Pulmonary artery endothelial cell (primary cell): Measurements from ENCODE around the gene CCDC82. TPM values are rescaled to one million over a fixed set of nuclear protein-coding genes. Genes with fewer than 3 reads are reported as not detected.

ENCODE experiments used
- DNase-seq: peaks from one replicate; pipeline ENCODE4 v3.0.0-alpha.2; 2011; ENCODE audit warnings: low read depth, low spot score
- total RNA-seq: library from RNA; depleted of rRNA; stranded (reverse); fragments of >200 nt; gene quantifications from 2 replicates; pipeline ENCODE4 v1.2.3, GENCODE V29; 2014

The CCDC82 gene
- total RNA-seq, 1 donor from 2014 or later: 16.2 TPM

DNA sequence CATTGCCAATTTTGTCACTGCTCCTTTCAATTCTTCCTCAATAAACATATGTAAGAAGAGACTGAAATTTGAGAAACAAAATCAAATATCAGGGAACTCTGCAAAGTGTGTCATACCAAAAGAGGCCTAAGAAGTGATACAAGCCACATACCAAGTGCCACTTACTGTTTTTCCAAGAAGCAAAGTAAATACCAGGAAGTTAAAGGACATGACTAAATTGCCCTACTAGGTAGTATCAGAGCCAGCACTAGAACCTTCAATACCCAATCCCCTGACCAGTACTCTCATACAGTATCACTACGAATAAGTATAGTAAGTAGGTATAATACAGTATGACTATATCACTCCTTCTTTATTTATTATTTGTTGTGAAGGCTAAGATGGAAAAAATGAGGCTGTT is 60.3 kb downstream of the CCDC82 start:
- DNase-seq: no peak

DNA sequence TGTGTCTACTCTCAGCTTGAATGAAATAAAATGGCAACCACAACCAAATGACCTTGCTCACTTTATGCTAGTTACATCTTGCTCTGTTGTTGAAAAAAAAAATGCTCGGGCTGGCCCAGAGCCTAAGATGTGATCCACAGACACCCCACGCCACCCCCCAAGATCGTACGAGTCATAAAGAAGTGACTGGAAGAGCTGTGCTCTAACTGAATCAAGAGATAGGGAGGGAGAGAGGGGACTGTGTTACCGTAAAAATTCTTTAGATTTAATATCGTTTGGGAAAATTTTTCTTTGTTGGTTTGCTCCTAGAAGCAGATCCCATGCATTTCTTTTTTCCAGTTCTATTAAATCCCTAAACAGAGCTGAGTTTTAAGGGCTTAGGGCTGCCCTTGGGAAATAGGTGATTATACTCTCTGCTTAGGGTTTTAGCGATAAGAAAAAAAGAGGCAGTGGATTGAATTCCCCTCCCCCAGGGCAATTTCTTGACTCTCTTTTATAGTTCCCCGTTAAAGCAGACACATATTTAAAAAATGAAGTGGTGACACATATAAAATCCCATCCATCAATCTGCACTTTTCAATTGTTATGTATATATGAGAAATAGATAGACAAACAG is 61.2 kb downstream of the CCDC82 start:
- DNase-seq: no peak

DNA sequence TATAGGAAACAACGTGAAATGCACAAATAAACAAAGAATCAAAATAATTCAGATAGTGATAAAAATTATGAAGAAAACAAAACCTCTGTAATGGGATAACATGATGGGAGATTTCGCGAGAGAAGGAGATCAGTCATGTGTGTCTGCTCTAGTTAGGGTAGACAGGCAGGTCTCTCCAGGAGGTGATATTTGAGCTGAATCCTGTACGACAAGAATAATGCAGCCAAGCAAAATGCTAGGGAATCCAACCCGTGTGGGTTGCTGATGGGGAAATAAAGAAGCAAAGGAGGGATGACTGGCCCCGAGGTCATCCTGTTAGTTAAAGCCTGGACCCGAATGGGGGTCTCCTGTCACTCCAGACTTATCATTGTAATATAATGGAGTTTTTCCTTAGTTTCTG is 62.8 kb downstream of the CCDC82 start:
- DNase-seq: no peak

DNA sequence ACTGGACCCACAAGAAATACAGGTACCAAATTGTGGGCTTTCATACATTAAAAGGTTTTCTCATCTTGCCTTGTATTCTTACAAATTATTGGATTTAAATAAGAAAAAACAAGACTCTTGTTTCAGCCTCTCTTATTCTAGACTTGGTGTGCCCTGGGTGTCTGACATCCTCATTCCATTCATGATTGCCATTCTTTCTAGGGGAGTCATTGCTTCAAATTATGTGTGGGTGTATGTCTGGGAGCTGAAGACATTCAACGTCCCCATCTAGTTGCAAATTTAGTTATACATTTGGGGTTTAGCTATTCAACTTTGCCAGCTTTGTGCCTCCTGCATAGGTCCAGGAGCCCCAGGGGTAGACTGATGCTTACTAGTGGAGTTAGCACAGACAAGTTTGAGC is 64.8 kb downstream of the CCDC82 start:
- DNase-seq: no peak

DNA sequence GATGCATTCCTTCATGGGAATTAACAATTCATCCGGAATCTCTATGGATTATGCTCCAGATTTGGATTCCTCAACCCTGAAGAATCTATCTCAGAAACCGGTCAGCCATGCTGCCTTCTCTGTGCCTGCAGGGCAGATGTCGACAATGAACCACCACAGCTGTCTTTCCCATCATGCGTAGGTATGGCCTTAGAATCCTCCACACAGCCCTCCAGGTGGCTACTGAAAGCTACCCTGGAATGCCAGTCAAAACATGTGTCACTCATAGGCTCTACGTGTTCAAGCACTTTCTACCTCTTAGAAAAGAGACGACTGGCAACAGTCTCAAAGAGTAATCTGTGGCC is 66.1 kb downstream of the CCDC82 start:
- DNase-seq: no peak

DNA sequence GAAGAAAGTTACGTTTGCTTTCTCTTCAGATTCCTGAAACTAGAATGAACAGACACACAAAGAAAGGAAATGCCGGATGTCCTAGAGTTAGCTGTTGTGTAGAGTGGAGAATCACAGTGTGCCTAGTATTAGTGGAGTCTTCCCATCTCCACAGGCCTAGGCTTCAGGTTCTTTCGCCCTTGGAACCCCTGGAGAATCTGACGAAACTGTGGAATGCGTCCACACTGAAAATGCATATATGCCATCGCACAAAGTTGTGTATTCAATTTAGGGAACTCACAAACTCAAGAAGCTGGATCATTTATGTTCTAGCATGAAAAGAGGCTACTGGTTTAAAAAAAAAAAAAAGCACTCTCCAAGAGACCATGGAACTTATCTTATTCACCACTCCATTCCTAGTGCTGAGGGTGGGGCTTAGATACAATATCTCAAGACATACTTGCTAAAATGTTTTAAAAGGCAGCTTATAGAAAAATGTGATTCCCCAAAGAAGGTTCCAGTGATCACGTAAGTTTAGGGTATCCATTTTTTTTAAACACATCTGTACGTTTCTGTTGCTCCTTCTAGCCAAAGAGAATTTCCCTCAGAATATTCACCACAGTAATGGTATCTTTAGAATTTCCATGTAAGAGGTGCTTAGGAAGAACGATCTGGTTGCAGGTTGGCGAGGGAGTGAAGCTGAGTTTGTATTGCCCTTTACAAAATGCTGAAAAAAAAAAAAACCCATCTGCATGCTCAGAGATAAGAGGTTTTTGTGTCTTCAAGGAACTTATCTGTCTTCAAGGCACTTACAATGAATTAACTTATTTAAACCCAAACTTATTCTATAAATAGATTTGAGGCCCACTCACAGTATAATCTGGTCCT is 66.7 kb downstream of the CCDC82 start:
- no peak for DNase-seq

DNA sequence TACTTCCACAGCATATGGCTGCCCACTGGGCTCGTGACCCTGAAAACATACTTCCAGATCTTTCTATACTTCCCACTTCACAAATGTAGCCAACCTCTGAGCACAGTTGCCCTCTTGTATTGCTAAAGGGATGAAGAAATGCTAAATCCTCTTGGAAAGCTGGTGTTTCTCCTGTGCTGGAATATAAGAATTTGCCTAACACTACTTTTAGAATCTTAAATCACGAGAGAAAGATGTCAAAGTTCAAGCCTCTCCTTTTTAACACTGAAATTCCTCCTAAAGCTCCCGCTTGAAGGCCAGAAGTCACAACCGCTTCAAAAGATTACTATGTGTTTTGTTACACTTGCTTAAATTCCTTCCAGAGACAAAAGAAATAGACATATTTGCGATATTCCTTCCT is 68.6 kb downstream of the CCDC82 start:
- DNase-seq: no peak

DNA sequence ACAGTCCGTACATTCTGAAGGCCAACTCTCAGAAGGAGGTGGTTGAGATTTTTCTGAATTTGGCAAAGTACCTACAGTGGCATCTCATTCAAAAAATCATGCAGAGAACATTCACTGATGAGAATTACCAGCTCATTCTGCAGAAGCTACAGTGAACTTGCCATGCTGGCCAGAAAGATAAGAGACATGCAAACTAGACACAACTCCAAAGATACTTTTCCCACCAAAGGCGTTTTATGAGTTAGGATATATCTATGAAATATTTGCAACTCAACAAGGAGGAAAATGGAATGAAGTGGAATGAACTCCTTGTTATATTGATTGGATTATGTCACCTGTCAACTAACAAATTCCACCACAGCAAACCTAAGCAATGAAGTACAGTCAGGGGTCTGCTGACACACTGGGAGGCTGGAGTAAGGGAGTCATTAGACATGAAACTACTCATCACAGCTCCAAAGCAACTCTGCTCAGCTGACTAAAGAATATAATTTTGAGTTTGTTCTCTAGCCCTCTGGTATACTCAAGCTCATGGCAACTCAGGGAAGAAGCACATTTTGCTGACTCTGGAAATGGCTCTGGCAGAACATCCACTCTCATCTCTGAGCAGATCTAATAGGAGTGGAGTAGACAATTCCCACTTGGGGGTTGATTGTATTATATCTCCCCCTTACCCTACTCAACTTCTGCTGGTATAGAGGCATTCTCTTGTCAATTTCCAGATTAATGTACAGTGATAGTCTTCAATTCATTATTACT is 69.6 kb downstream of the CCDC82 start:
- DNase-seq: no peak

DNA sequence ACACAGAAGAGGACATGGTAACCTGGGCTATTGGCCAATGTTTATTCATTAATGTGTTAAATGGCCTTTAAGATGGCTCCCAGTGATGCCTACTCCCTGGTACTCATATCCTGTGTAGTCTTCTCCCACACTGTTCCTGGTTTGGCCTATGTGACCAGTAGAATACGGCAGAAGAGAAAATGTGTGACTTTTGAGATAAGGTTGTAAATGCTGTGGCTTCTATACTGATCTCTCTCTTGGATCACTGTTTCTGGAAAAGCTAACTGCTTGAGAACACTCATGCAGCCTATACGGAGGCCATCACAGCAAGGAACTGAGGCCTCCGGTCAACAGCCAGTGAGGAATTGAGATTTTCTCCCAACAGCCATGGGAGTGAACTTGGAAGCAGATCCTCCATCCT is 70.9 kb downstream of the CCDC82 start:
- DNase-seq: no peak

DNA sequence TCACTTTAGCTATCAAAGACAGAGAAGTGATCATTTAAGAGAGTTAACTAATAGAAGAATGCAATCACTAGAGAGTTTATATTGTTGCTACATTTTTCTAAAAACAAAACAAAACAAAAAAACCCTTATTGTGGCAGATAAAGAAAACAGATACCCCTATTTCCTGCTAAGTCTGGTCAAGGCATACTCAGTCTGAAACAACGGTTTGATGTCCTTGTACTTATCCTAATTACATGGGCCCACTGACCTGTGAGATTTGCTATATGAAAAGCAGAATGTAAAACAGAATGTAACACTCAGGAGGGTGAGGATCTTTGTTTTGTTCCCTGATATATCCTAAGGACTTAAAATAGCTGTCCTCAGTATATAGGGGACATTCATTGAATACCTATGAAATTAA is 71.3 kb downstream of the CCDC82 start:
- DNase-seq: no peak

DNA sequence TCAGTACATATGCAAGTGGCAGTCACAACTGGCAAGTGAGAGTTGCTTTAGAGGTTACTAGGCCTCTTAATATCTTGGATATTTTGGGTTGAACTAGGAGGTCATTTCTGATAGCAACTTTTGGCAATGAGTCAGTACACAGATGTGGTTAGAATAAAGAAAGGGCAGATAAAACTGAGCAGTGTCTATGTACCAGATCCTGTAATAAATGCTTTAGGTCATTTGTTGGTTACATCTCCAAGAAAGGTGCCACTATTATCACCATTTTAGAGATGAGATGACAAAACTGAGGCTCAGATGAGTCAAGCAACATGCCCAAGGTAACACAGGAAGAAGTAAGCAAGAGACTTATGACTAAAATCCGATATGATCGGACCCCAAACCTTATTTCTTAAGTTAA is 71.7 kb downstream of the CCDC82 start:
- DNase-seq: no peak

DNA sequence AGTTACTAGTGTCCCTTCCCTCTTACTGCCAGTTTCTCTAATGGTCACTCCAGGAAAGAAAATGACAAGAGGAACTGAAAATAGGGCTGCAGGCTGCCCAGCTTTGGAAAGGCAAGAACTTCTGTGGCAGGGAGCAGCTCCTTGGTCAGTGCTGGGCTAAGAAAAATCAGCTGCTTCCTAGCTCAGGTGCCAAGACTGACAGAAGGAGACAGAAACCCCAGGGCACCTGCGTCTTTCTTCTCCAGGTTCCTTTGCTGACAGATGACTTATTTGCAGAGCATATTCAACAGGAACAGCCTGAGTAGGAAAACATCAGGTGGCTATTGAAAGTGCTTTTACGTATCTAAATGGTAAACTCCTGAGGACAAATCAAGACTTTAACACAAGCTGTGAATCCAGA is 72.1 kb downstream of the CCDC82 start:
- DNase-seq: no peak

DNA sequence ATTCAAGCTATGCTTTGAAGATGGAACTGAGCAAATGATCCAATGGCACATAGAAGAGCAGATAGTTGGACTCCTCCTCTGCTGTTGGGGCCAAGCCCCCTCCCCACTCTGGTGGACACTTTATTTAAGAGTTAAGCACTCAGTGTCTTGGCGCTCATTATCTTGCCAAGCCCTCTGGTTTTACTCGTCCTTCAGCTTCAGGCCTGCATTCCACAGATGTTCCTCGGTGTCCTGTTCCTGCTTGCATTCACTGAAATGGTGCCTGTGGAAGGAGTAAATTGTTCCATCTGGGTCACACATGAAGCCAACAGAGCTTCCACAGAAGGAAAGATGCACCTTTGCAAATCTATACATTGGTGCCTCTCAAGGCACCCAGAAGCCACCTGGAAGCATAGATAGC is 72.8 kb downstream of the CCDC82 start:
- DNase-seq: no peak

DNA sequence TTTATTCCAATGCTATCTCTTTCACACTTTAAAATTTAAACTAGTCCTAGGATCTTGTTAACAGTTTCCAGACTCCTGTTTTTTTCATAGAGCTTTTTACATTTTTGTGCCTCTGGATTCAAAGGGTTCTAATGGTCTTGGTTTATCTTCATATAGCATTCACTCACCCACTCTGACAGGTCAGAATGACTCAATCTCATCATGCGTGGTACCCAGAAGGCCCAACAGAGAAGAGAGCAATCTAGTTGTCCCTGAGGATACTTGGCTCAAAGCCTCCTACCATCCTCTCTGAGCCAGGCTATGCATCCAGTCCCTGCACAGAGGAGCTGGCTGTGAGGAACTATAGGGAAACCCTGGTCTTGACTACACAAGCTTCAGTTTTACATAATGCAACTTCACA is 74.2 kb downstream of the CCDC82 start:
- DNase-seq: no peak

DNA sequence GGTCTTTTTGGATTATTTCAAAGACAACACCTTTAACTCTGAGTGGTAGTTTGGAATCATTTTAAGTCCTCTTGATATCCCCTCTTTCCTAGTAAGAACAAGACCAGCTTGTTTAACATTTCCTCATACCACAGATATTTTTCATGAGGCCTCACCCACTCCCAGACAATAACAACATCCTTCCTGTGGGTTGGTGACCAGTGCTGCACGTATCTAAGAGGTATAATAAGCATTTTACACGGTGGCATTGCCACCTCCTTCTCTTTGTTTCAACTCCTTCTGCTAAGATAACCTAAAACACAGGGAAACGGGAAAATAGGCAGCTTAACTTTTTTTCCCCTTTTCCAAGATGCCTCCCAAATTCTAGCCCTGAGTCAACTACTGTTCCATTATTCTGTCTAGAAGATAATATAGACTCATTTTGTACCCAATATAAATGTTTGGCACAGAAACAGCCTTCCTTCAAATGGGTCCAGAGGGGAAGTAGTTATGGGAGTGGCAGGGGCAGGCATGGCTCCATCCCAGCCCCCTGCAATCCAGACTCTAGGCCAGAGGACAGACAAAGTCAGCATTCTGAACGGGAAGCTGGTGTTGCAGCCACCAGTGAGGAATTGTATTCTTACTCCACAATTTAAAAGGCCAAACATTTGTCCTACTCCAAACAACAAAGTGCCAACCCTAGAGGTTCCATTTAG is 75.2 kb downstream of the CCDC82 start:
- peak; percentile 53 for DNase-seq

DNA sequence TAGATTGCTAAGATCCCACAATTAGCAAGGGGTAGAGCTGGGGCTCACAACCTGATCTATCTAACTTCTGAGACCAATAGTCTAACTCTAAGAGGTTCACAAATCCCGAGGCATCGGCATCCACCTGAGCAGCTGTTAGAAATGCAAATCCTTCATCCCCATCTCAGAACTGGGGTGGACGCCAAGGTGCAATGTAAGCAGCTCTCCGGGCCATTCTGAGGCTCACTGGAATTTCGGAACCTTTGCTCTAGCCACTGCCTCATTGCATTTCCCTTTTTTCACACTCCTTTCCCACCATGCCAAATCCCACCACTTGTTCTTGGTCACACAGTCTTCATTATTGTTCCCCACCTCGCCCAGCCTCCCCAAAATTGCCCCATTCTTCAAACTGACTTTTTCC is 76.5 kb downstream of the CCDC82 start:
- no peak for DNase-seq

DNA sequence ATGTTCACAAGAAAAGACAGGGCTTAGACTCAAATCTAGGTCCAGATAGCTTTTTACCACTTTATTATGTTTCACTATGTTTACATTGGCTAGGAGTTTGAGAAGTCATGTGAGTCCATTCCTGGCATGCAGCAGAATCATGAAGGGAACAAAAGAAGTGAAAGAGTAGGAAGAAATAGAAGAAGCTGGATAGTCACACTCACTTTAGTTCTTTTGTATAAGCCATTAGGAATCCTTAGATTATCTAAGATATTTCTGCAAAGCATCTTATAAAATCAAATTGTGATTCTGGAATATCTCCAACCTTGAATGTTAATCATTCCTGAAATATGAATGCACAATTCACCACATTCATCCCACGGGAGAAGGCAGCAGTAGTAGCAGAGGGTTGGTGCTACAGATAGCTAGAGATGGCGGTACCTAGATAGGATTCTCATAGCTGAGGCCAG is 78.6 kb downstream of the CCDC82 start:
- peak; percentile 66 for DNase-seq

DNA sequence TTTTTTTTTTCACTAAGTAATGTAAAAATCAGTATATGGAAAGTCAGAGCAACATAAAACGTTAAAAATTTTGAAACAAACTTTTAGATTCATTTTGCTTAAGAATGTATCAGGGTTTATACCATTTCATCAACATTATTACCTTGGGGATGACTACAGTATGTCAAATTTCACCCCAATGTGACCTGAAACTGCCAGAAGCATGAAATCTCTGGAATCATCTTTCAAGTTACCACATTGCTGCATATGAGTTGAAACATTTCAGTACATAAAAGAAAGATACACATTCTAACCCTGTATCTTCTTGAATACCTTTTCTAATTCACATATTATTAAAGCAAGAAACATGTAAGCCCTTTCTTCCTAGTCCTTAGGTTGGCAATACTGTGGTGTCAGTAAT is 79.5 kb downstream of the CCDC82 start:
- no peak for DNase-seq

DNA sequence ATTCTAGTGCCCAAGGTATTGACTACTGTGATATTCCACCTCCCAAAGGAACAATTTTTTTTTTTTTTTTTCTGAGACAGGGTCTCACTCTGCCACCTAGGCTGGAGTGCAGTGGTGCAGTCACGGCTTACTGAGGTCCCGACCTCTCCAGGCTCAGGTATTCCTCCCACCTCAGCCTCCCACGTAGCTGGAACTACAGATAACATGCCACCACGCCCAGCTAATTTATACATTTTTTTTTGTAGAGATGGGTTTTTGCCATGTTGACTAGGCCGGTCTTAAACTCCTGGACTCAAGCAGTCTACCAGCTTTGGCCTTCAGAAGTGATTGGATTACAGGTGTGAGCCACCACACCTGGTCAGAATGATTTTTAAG is 80.1 kb downstream of the CCDC82 start:
- DNase-seq: no peak

DNA sequence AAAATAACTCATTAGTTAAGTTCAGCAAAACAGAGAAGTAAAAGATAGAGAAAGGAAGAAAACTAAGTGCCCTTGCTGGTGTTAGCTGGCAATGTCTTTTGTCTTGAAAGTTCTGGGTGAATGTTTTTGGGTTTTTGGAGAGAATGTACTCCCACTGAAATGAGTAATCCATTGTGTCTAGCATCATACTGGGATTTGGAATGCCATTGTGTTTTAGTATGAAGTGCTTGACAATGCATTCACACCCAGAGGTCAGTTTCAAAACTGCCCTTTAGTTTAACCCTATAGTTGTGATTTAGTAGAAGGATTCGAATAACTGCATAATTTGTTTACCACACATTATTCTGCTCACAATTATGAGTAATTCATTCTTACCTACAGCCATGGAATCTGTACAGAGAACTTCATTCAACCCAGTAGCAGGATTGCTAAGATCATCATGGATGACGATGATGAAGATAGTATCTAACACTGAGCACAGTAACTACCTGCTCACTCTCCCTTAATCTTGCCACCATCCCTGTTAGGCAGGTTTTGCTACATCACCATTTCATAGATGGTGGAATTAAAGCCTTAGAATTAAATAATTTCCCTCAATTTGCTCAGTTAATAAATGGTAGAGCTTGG is 80.6 kb downstream of the CCDC82 start:
- DNase-seq: peak; percentile 78

DNA sequence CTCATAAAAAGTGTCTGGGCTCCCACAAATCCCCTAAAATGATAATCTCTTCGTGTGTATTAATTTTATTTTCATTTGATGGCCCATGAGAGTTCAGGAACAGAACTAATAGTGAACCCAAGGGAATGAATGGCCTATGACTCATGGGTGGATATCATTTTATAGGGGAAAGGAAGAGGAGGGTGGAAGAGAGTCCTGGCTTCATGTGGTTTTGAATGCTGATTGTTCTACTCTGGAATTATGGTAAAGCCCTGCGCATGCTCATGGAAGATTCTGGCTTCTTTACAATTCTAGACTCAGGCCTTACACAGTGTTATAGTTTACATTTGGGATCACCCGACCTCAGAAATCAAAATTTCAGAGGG is 82.0 kb downstream of the CCDC82 start:
- DNase-seq: peak; percentile 71
